Esophagus (tissue), 2 donors: ENCODE results near the gene UBE2Q1. TPM values are rescaled to one million over a fixed set of nuclear protein-coding genes. Genes with fewer than 3 reads are reported as not detected.

ENCODE experiments used
- H3K27ac ChIP-seq, 2 donors: one replicate each; pipeline ENCODE4 v1.5.1; 2013; ENCODE audit warnings: low read depth in 2 of 2, mild to moderate bottlenecking in 2 of 2, inconsistent platforms in 1 of 2, low read length in 1 of 2, moderate library complexity in 1 of 2
- H3K27me3 ChIP-seq, 2 donors: one replicate each; pipeline ENCODE4 v1.6.1; 2013; ENCODE audit warnings: low read length in 2 of 2, control low read depth in 1 of 2, mild to moderate bottlenecking in 1 of 2; ENCODE audit not compliant: insufficient read depth in 2 of 2, control insufficient read depth in 1 of 2
- H3K36me3 ChIP-seq, 2 donors: one replicate each; pipeline ENCODE4 v1.6.1; 2013; ENCODE audit warnings: low read length in 1 of 2; ENCODE audit not compliant: control insufficient read depth in 2 of 2, insufficient read depth in 2 of 2
- H3K4me1 ChIP-seq, 2 donors: one replicate each; pipeline ENCODE4 v1.6.1; 2013; ENCODE audit warnings: low read length in 1 of 2; ENCODE audit not compliant: control insufficient read depth in 2 of 2, insufficient read depth in 2 of 2
- H3K4me3 ChIP-seq, 2 donors: one replicate each; pipeline ENCODE4 v1.5.1; 2013; ENCODE audit warnings: low read length in 2 of 2, mild to moderate bottlenecking in 2 of 2, low read depth in 1 of 2, moderate library complexity in 1 of 2
- H3K9me3 ChIP-seq, 2 donors: one replicate each; pipeline ENCODE4 v1.6.1; 2013; ENCODE audit warnings: mild to moderate bottlenecking in 2 of 2, low read depth in 1 of 2, low read length in 1 of 2, moderate library complexity in 1 of 2; ENCODE audit not compliant: control insufficient read depth in 2 of 2, insufficient read depth in 1 of 2
- WGBS, 2 donors: extraction: QIAGEN DNeasy Blood & Tissue Kit; methylation state at CpG; one replicate each; pipeline ENCODE4 v1.1.7; 2013; 5-methylcytosine and 5-hydroxymethylcytosine counted together
- polyA plus RNA-seq, 2 donors: library from polyadenylated mRNA; stranded (reverse); fragments of 200-250 nt; gene quantifications; one replicate each; pipeline ENCODE4 v1.2.3, GENCODE V29; 2013
- donor health status: healthy with polysubstance abuse.
- donor health status: Bipolar disorder and iron deficiency.

Gene UBE2Q1
- polyA plus RNA-seq, 2 donors, result 23.5 to 24.7 TPM

GRCh38 chr1:154593390-154593789, 34.9 kb upstream of the UBE2Q1 start:
- no peak overlapping the region for H3K27ac ChIP-seq
- no peaks in the 10 kb centered on the region for H3K27me3 ChIP-seq
- H3K36me3 ChIP-seq, result peaks cover 40 to 44% of the 10 kb centered on the region in 2 donors
- H3K9me3 ChIP-seq, result no peaks in the 10 kb centered on the region
- no peak overlapping the region for H3K4me3 ChIP-seq
- H3K4me1 ChIP-seq, result no peaks in the 10 kb centered on the region

GRCh38 chr1:154591206-154591605, 32.7 kb upstream of the UBE2Q1 start:
- peaks cover 42 to 44% of the 10 kb centered on the region in 2 donors for H3K36me3 ChIP-seq
- no peaks in the 10 kb centered on the region for H3K4me1 ChIP-seq

GRCh38 chr1:154590756-154591155, 32.3 kb upstream of the UBE2Q1 start:
- Histone ChIP-seq H3K9me3 (no peaks in the 10 kb centered on the region), H3K4me1 (no peaks in the 10 kb centered on the region), H3K36me3 (peaks cover 46 to 47% of the 10 kb centered on the region in 2 donors), H3K27me3 (no peaks in the 10 kb centered on the region), H3K4me3 (no peak overlapping the region), H3K27ac (no peak overlapping the region)
- WGBS, 2 donors, result 79 to 80% methylated on average over 5 of the region's 5 CpGs

More at GRCh38 chr1:154591206-154591605, 32.7 kb upstream of the UBE2Q1 start:
- no peak overlapping the region for H3K4me3 ChIP-seq
- H3K27me3 ChIP-seq, result no peaks in the 10 kb centered on the region
- no peak overlapping the region for H3K27ac ChIP-seq
- WGBS, 2 donors, result 94 to 96% methylated on average over 7 of the region's 7 CpGs
- H3K9me3 ChIP-seq, result no peaks in the 10 kb centered on the region

GRCh38 chr1:154589780-154590179, 31.3 kb upstream of the UBE2Q1 start:
- no peak overlapping the region for H3K4me3 ChIP-seq
- no peaks in the 10 kb centered on the region for H3K4me1 ChIP-seq
- 71 to 74% methylated on average over 10 of the region's 10 CpGs for WGBS, 2 donors
- no peaks in the 10 kb centered on the region for H3K9me3 ChIP-seq
- H3K36me3 ChIP-seq, result peaks cover 48 to 49% of the 10 kb centered on the region in 2 donors
- H3K27me3 ChIP-seq, result no peaks in the 10 kb centered on the region
- H3K27ac ChIP-seq, result no peak overlapping the region

DNA sequence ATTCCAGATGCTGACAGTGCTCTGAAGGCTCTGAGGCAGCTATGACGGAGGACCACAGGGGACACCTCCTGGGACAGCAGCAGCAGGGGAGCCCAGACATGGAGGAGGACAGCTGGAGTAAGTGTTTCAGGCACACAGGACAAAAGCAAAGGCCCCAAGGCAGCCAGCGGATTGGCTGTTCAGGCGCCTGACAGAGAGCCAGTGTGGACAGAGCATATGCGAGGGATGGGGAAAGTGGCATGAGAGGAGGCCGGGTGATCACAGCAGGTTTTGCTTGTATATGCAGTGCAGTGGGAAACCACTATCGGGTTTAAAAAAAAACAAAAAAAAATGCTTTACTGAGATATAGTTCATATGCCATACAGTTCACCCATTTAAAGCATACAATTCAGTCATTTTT, 28.2 kb upstream of the UBE2Q1 start:
- Histone ChIP-seq H3K27me3 (no peaks in the 10 kb centered on the region), H3K9me3 (no peaks in the 10 kb centered on the region), H3K36me3 (peaks cover 55 to 63% of the 10 kb centered on the region in 2 donors), H3K4me1 (no peaks in the 10 kb centered on the region), H3K4me3 (no peak overlapping the region), H3K27ac (no peak overlapping the region)
- 91 to 93% methylated on average over 6 of the region's 6 CpGs for WGBS, 2 donors

- WGBS, 2 donors, result 82 to 87% methylated on average over 10 of the region's 10 CpGs
- Histone ChIP-seq H3K4me3 (no peak overlapping the region), H3K27me3 (no peaks in the 10 kb centered on the region), H3K36me3 (peaks cover 52 to 59% of the 10 kb centered on the region in 2 donors), H3K27ac (no peak overlapping the region), H3K4me1 (no peaks in the 10 kb centered on the region), H3K9me3 (no peaks in the 10 kb centered on the region)
Observed at GRCh38 chr1:154586231-154586630, 27.8 kb upstream of the UBE2Q1 start.

GRCh38 chr1:154584267-154584994, 26.0 kb upstream of the UBE2Q1 start:
- Histone ChIP-seq H3K36me3 (peaks cover 51 to 60% of the 10 kb centered on the region in 2 donors), H3K4me3 (no peak overlapping the region), H3K27ac (no peak overlapping the region), H3K4me1 (no peaks in the 10 kb centered on the region), H3K9me3 (no peaks in the 10 kb centered on the region), H3K27me3 (no peaks in the 10 kb centered on the region)
- 75 to 78% methylated on average over 9 of the region's 9 CpGs for WGBS, 2 donors

DNA sequence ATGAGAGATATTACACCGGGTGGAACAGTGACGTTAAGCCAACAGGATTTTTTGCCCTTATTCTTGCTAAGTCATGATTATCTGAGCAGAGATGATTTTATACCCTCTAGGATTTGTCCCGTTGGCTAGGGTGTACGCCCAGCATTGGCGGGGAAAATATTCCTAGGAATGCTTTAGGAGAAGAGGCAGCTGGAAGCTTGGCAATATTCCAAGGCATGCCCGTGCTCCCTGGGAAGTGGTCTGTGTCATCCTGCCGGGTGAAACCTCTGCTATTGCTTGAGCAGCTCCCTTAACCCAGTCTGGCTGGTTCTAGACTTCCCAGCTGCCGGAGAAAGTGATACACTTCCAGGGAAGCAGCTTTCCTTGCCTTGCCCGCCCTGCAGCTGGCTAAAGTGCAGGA, 25.3 kb upstream of the UBE2Q1 start:
- H3K9me3 ChIP-seq, result no peaks in the 10 kb centered on the region
- no peak overlapping the region for H3K27ac ChIP-seq
- 57 to 62% methylated on average over 9 of the region's 9 CpGs for WGBS, 2 donors
- H3K27me3 ChIP-seq, result no peaks in the 10 kb centered on the region
- H3K36me3 ChIP-seq, result peaks cover 53 to 61% of the 10 kb centered on the region in 2 donors
- H3K4me3 ChIP-seq, result no peak overlapping the region
- no peaks in the 10 kb centered on the region for H3K4me1 ChIP-seq

GRCh38 chr1:154582885-154583284, 24.4 kb upstream of the UBE2Q1 start:
- Histone ChIP-seq H3K9me3 (no peaks in the 10 kb centered on the region), H3K27me3 (no peaks in the 10 kb centered on the region), H3K4me1 (no peaks in the 10 kb centered on the region), H3K4me3 (no peak overlapping the region), H3K27ac (no peak overlapping the region), H3K36me3 (peaks cover 48 to 56% of the 10 kb centered on the region in 2 donors)
- 89% methylated on average over 6 of the region's 6 CpGs for WGBS, 2 donors

GRCh38 chr1:154581766-154582165, 23.3 kb upstream of the UBE2Q1 start:
- 72 to 86% methylated on average over 3 of the region's 3 CpGs for WGBS, 2 donors
- H3K36me3 ChIP-seq, result peaks cover 41 to 49% of the 10 kb centered on the region in 2 donors

More at GRCh38 chr1:154581766-154582165, 23.3 kb upstream of the UBE2Q1 start:
- Histone ChIP-seq H3K9me3 (no peaks in the 10 kb centered on the region), H3K27ac (no peak overlapping the region), H3K4me3 (no peak overlapping the region), H3K4me1 (peaks cover 0 to 1% of the 10 kb centered on the region in 2 donors), H3K27me3 (no peaks in the 10 kb centered on the region)
